Parathyroid adenoma (tissue), 2 donors: Measurements from ENCODE around the gene L3MBTL4.
"Not testable (repeated sequence)": the region's sequence is repeated elsewhere in the genome, so short reads cannot be mapped to it uniquely, and the experiment has no call there.

ENCODE experiments used
- H2AFZ ChIP-seq: fragments of 300-600 bp; sonication (generic); one replicate; pipeline ENCODE4 v1.7.0; 2017; ENCODE audit warnings: antibody characterized with exemption, mild to moderate bottlenecking
- H3K27ac ChIP-seq: fragments of 300-600 bp; sonication (generic); one replicate; pipeline ENCODE4 v1.7.0; 2017
- H3K27me3 ChIP-seq: fragments of 300-600 bp; sonication (generic); one replicate; pipeline ENCODE4 v1.7.0; 2017; ENCODE audit warnings: low read length; ENCODE audit not compliant: control insufficient read depth, insufficient read depth
- H3K36me3 ChIP-seq: fragments of 300-600 bp; sonication (generic); one replicate; pipeline ENCODE4 v1.7.0; 2017; ENCODE audit warnings: low read length; ENCODE audit not compliant: control insufficient read depth, insufficient read depth
- H3K4me1 ChIP-seq: fragments of 300-600 bp; sonication (generic); one replicate; pipeline ENCODE4 v1.7.0; 2017; ENCODE audit warnings: control low read depth
- H3K4me2 ChIP-seq: fragments of 300-600 bp; sonication (generic); one replicate; pipeline ENCODE4 v1.7.0; 2017; ENCODE audit warnings: low read length
- H3K4me3 ChIP-seq: fragments of 300-600 bp; sonication (generic); one replicate; pipeline ENCODE4 v1.7.0; 2017; ENCODE audit warnings: low read depth, low read length
- H3K79me2 ChIP-seq: fragments of 300-600 bp; sonication (generic); one replicate; pipeline ENCODE4 v1.7.0; 2017; ENCODE audit warnings: control low read depth
- H3K9ac ChIP-seq: fragments of 300-600 bp; sonication (generic); one replicate; pipeline ENCODE4 v1.7.0; 2017; ENCODE audit warnings: mild to moderate bottlenecking
- H3K9me3 ChIP-seq: fragments of 300-600 bp; sonication (generic); one replicate; pipeline ENCODE4 v1.7.0; 2017; ENCODE audit warnings: low read length; ENCODE audit not compliant: control insufficient read depth
- CTCF ChIP-seq: fragments of 300-600 bp; sonication (generic); IDR thresholded peaks from one replicate; pipeline ENCODE4 v1.7.0; 2017; ENCODE audit warnings: antibody characterized with exemption, mild to moderate bottlenecking
- donor health status: primary hyperparathyroidism.

L3MBTL4 gene

GRCh38 chr18:6198585-6198984 is 216.1 kb downstream of the L3MBTL4 start:
- Histone ChIP-seq H2AFZ (no peak overlapping the region), H3K36me3 (no peaks in the 10 kb centered on the region), H3K4me3 (no peak overlapping the region), H3K27me3 (no peaks in the 10 kb centered on the region), H3K4me1 (no peaks in the 10 kb centered on the region), H3K9me3 (no peaks in the 10 kb centered on the region), H3K27ac (no peak overlapping the region), H3K79me2 (no peaks in the 10 kb centered on the region), H3K4me2 (no peak overlapping the region), H3K9ac (no peak overlapping the region)
- TF ChIP-seq CTCF, result no peak

- no peak overlapping the region for H3K27ac ChIP-seq
- no peak for TF ChIP-seq CTCF
- H2AFZ ChIP-seq, result no peak overlapping the region
- H3K4me1 ChIP-seq, result no peaks in the 10 kb centered on the region
- H3K36me3 ChIP-seq, result no peaks in the 10 kb centered on the region
- no peak overlapping the region for H3K4me2 ChIP-seq
- H3K27me3 ChIP-seq, result no peaks in the 10 kb centered on the region
- no peaks in the 10 kb centered on the region for H3K79me2 ChIP-seq
- H3K9me3 ChIP-seq, result no peaks in the 10 kb centered on the region
- H3K9ac ChIP-seq, result no peak overlapping the region
- H3K4me3 ChIP-seq, result no peak overlapping the region
Observed at GRCh38 chr18:6194640-6195039, 220.1 kb downstream of the L3MBTL4 start.

GRCh38 chr18:6185782-6186181 is 228.9 kb downstream of the L3MBTL4 start:
- H3K4me1 ChIP-seq, H3K4me2 ChIP-seq, H3K9ac ChIP-seq, H3K79me2 ChIP-seq, H2AFZ ChIP-seq, H3K27me3 ChIP-seq, H3K27ac ChIP-seq, H3K36me3 ChIP-seq, H3K4me3 ChIP-seq, H3K9me3 ChIP-seq: not testable (repeated sequence)

GRCh38 chr18:6174983-6175745 is 239.5 kb downstream of the L3MBTL4 start:
- no peak overlapping the region for H3K4me2 ChIP-seq
- H3K27me3 ChIP-seq, result no peaks in the 10 kb centered on the region
- no peak overlapping the region for H2AFZ ChIP-seq
- TF ChIP-seq CTCF, result no peak
- H3K27ac ChIP-seq, result no peak overlapping the region
- no peaks in the 10 kb centered on the region for H3K9me3 ChIP-seq
- no peak overlapping the region for H3K4me3 ChIP-seq
- H3K4me1 ChIP-seq, result no peaks in the 10 kb centered on the region
- no peaks in the 10 kb centered on the region for H3K36me3 ChIP-seq
- no peak overlapping the region for H3K9ac ChIP-seq
- H3K79me2 ChIP-seq, result no peaks in the 10 kb centered on the region

GRCh38 chr18:6170604-6171003 is 244.1 kb downstream of the L3MBTL4 start:
- H2AFZ ChIP-seq, result no peak overlapping the region
- no peak overlapping the region for H3K4me2 ChIP-seq
- H3K36me3 ChIP-seq, result no peaks in the 10 kb centered on the region
- no peaks in the 10 kb centered on the region for H3K4me1 ChIP-seq
- H3K79me2 ChIP-seq, result no peaks in the 10 kb centered on the region
- H3K9me3 ChIP-seq, result no peaks in the 10 kb centered on the region
- no peak overlapping the region for H3K4me3 ChIP-seq
- H3K27me3 ChIP-seq, result no peaks in the 10 kb centered on the region
- TF ChIP-seq CTCF, result no peak
- no peak overlapping the region for H3K27ac ChIP-seq
- no peak overlapping the region for H3K9ac ChIP-seq
